ENCODE measurements around the gene PLEKHM3. TPM values are rescaled to one million over a fixed set of nuclear protein-coding genes. Genes with fewer than 3 reads are reported as not detected.
A peak's percentile ranks its signal among the peaks of the same experiment; 100 is the strongest.

Gene PLEKHM3
- total RNA-seq = 7.7 and 8.0 TPM in 2 replicates
- polyA plus RNA-seq = 5.5 and 6.7 TPM in 2 replicates

- Histone ChIP-seq H3K27ac (peak within 1 kb of the TSS; percentile 76), H3K9me3 (ENCODE audit: low read depth) (no peaks in the 10 kb centered on the region), H3K4me1 (ENCODE audit: low read depth) (peaks cover 6% of the 10 kb centered on the region), H3K36me3 (no peaks in the 10 kb centered on the region), H3K27me3 (no peaks in the 10 kb centered on the region), H3K4me3 (peak within 1 kb of the TSS; percentile 92)
- TF ChIP-seq CTCF (IDR thresholded peaks at IDR 0.05; ENCODE audit: low read depth, low read length) = no peak
- DNase-seq (ENCODE audit: low read depth in 1 of 2, low spot score in 1 of 2) = peak; percentile 90 to 93
These were observed at the start of gene PLEKHM3 for GRCh38 chr2:208025037-208025813. TSS of gene PLEKHM3 (minus strand) at chr2:208025527. CDS start at chr2:208001639, 23,888 bp downstream.

- Histone ChIP-seq H3K4me3 (no peak overlapping the region), H3K27ac (no peak overlapping the region), H3K36me3 (no peaks in the 10 kb centered on the region), H3K27me3 (no peaks in the 10 kb centered on the region), H3K9me3 (ENCODE audit: low read depth) (no peaks in the 10 kb centered on the region), H3K4me1 (ENCODE audit: low read depth) (no peaks in the 10 kb centered on the region)
- DNase-seq (ENCODE audit: low read depth in 1 of 2, low spot score in 1 of 2) = no peak
- TF ChIP-seq CTCF (IDR thresholded peaks at IDR 0.05; ENCODE audit: low read depth, low read length) = no peak
These were observed 49.5 kb upstream of the PLEKHM3 start for GRCh38 chr2:208074610-208075356.

GRCh38 chr2:208072250-208072892, 47.0 kb upstream of the PLEKHM3 start:
- Histone ChIP-seq H3K4me3 (no peak overlapping the region), H3K27me3 (no peaks in the 10 kb centered on the region), H3K9me3 (ENCODE audit: low read depth) (no peaks in the 10 kb centered on the region), H3K27ac (no peak overlapping the region), H3K36me3 (no peaks in the 10 kb centered on the region), H3K4me1 (ENCODE audit: low read depth) (no peaks in the 10 kb centered on the region)
- TF ChIP-seq CTCF (IDR thresholded peaks at IDR 0.05; ENCODE audit: low read depth, low read length) = peak; percentile 35
- peak; percentile 78 to 81 for DNase-seq (ENCODE audit: low read depth in 1 of 2, low spot score in 1 of 2)

- Histone ChIP-seq H3K4me3 (no peak overlapping the region), H3K4me1 (ENCODE audit: low read depth) (no peaks in the 10 kb centered on the region)
- DNase-seq (ENCODE audit: low read depth in 1 of 2, low spot score in 1 of 2) = no peak
These were observed 43.9 kb upstream of the PLEKHM3 start for GRCh38 chr2:208069186-208069585.

More at GRCh38 chr2:208069186-208069585, 43.9 kb upstream of the PLEKHM3 start:
- no peak for TF ChIP-seq CTCF (IDR thresholded peaks at IDR 0.05; ENCODE audit: low read depth, low read length)
- Histone ChIP-seq H3K27me3 (no peaks in the 10 kb centered on the region), H3K9me3 (ENCODE audit: low read depth) (no peaks in the 10 kb centered on the region), H3K27ac (no peak overlapping the region), H3K36me3 (no peaks in the 10 kb centered on the region)
